Inferior parietal cortex (tissue), 1 donor: ENCODE measurements around the gene F7.

Source experiments
- DNase-seq: peaks from one replicate; pipeline ENCODE4 v3.0.0-alpha.2; 2016; ENCODE audit errors: extremely low spot score

F7 gene

GRCh38 chr13:113086991-113087922 is 18.3 kb upstream of the F7 start:
- no peak for DNase-seq

GRCh38 chr13:113087923-113088690 is 17.5 kb upstream of the F7 start:
- DNase-seq, result no peak

- no peak for DNase-seq
These were observed 16.9 kb upstream of the F7 start for GRCh38 chr13:113088691-113089020.

GRCh38 chr13:113089693-113090414 is 15.7 kb upstream of the F7 start:
- DNase-seq, result no peak

GRCh38 chr13:113090415-113090770 is 15.2 kb upstream of the F7 start:
- no peak for DNase-seq

- no peak for DNase-seq
These were observed 14.8 kb upstream of the F7 start for GRCh38 chr13:113090806-113091205.

- no peak for DNase-seq
These were observed 14.3 kb upstream of the F7 start for GRCh38 chr13:113091211-113091771.

GRCh38 chr13:113091891-113092775 is 13.5 kb upstream of the F7 start:
- no peak for DNase-seq

- DNase-seq, result no peak
These were observed 12.6 kb upstream of the F7 start for GRCh38 chr13:113092776-113093579.

- no peak for DNase-seq
These were observed 11.8 kb upstream of the F7 start for GRCh38 chr13:113093580-113094409.

GRCh38 chr13:113094410-113094800 is 11.2 kb upstream of the F7 start:
- no peak for DNase-seq

- no peak for DNase-seq
These were observed 10.2 kb upstream of the F7 start for GRCh38 chr13:113095146-113096051.

- DNase-seq, result no peak
These were observed 9.4 kb upstream of the F7 start for GRCh38 chr13:113096052-113096744.

- no peak for DNase-seq
These were observed 8.8 kb upstream of the F7 start for GRCh38 chr13:113096745-113097305.

- DNase-seq, result no peak
These were observed 7.9 kb upstream of the F7 start for GRCh38 chr13:113097651-113098050.

GRCh38 chr13:113098162-113098732 is 7.3 kb upstream of the F7 start:
- DNase-seq, result no peak

GRCh38 chr13:113099142-113099541 is 6.4 kb upstream of the F7 start:
- DNase-seq, result no peak
